ENCODE results near the gene DIAPH3. TPM values are rescaled to one million over a fixed set of nuclear protein-coding genes. Genes with fewer than 3 reads are reported as not detected.

DIAPH3 gene
- total and polyA plus RNA-seq, 9 donors, result 4.3 to 12.4 (median 7.9) TPM

GRCh38 chr13:59677966-59678814, 485.5 kb downstream of the DIAPH3 start:
- no CpG with 5 or more reads among the region's 6 CpGs for WGBS (ENCODE audit: insufficient coverage)

GRCh38 chr13:59677430-59677829, 486.3 kb downstream of the DIAPH3 start:
- Histone ChIP-seq H3K9me3 (replicated peaks; ENCODE audit: control insufficient read depth, low read depth, low read length) (no peaks in the 10 kb centered on the region), H3K27me3 (ENCODE audit: control insufficient read depth, insufficient read depth, low read length) (no peaks in the 10 kb centered on the region), H3K4me3 (ENCODE audit: low read length) (no peak overlapping the region), H3K36me3 (ENCODE audit: control insufficient read depth, insufficient read depth, low read length) (no peaks in the 10 kb centered on the region), H3K4me1 (ENCODE audit: control insufficient read depth, insufficient read depth, low read length) (no peaks in the 10 kb centered on the region), H3K27ac (ENCODE audit: low read length) (peak overlapping the region; percentile 47)
- DNase-seq, result no peak

More at GRCh38 chr13:59677966-59678814, 485.5 kb downstream of the DIAPH3 start:
- Histone ChIP-seq H3K9me3 (replicated peaks; ENCODE audit: control insufficient read depth, low read depth, low read length) (no peaks in the 10 kb centered on the region), H3K36me3 (ENCODE audit: control insufficient read depth, insufficient read depth, low read length) (no peaks in the 10 kb centered on the region), H3K4me3 (ENCODE audit: low read length) (no peak overlapping the region), H3K27ac (ENCODE audit: low read length) (peak overlapping the region; percentile 47), H3K27me3 (ENCODE audit: control insufficient read depth, insufficient read depth, low read length) (no peaks in the 10 kb centered on the region), H3K4me1 (ENCODE audit: control insufficient read depth, insufficient read depth, low read length) (no peaks in the 10 kb centered on the region)
- peak; percentile 69 for DNase-seq

- WGBS (ENCODE audit: insufficient coverage), result 91% methylated on average over 1 of the region's 1 CpG
- peaks cover 3% of the 10 kb centered on the region for H3K4me1 ChIP-seq (ENCODE audit: control insufficient read depth, insufficient read depth, low read length)
- no peak overlapping the region for H3K4me3 ChIP-seq (ENCODE audit: low read length)
- H3K36me3 ChIP-seq (ENCODE audit: control insufficient read depth, insufficient read depth, low read length), result no peaks in the 10 kb centered on the region
- no peak overlapping the region for H3K27ac ChIP-seq (ENCODE audit: low read length)
- H3K9me3 ChIP-seq (replicated peaks; ENCODE audit: control insufficient read depth, low read depth, low read length), result no peaks in the 10 kb centered on the region
- DNase-seq, result no peak
- H3K27me3 ChIP-seq (ENCODE audit: control insufficient read depth, insufficient read depth, low read length), result no peaks in the 10 kb centered on the region
Measured at GRCh38 chr13:59674616-59675015, 489.1 kb downstream of the DIAPH3 start.

GRCh38 chr13:59673286-59673685, 490.4 kb downstream of the DIAPH3 start:
- no peak for DNase-seq
- WGBS (ENCODE audit: insufficient coverage), result no CpG with 5 or more reads among the region's 1 CpG
- H3K4me1 ChIP-seq (ENCODE audit: control insufficient read depth, insufficient read depth, low read length), result peaks cover 3% of the 10 kb centered on the region
- H3K27ac ChIP-seq (ENCODE audit: low read length), result no peak overlapping the region
- no peaks in the 10 kb centered on the region for H3K27me3 ChIP-seq (ENCODE audit: control insufficient read depth, insufficient read depth, low read length)
- H3K4me3 ChIP-seq (ENCODE audit: low read length), result no peak overlapping the region
- no peaks in the 10 kb centered on the region for H3K9me3 ChIP-seq (replicated peaks; ENCODE audit: control insufficient read depth, low read depth, low read length)
- no peaks in the 10 kb centered on the region for H3K36me3 ChIP-seq (ENCODE audit: control insufficient read depth, insufficient read depth, low read length)

- WGBS (ENCODE audit: insufficient coverage), result no CpG with 5 or more reads among the region's 4 CpGs
- H3K27me3 ChIP-seq (ENCODE audit: control insufficient read depth, insufficient read depth, low read length), result no peaks in the 10 kb centered on the region
- no peak for DNase-seq
- H3K4me1 ChIP-seq (ENCODE audit: control insufficient read depth, insufficient read depth, low read length), result peaks cover 3% of the 10 kb centered on the region
- H3K27ac ChIP-seq (ENCODE audit: low read length), result peak overlapping the region; percentile 64
- no peak overlapping the region for H3K4me3 ChIP-seq (ENCODE audit: low read length)
- H3K9me3 ChIP-seq (replicated peaks; ENCODE audit: control insufficient read depth, low read depth, low read length), result no peaks in the 10 kb centered on the region
- no peaks in the 10 kb centered on the region for H3K36me3 ChIP-seq (ENCODE audit: control insufficient read depth, insufficient read depth, low read length)
Measured at GRCh38 chr13:59672445-59672844, 491.3 kb downstream of the DIAPH3 start.

- Histone ChIP-seq H3K36me3 (ENCODE audit: control insufficient read depth, insufficient read depth, low read length) (no peaks in the 10 kb centered on the region), H3K27me3 (ENCODE audit: control insufficient read depth, insufficient read depth, low read length) (no peaks in the 10 kb centered on the region), H3K9me3 (replicated peaks; ENCODE audit: control insufficient read depth, low read depth, low read length) (no peaks in the 10 kb centered on the region), H3K4me3 (ENCODE audit: low read length) (no peak overlapping the region), H3K27ac (ENCODE audit: low read length) (peak overlapping the region; percentile 64), H3K4me1 (ENCODE audit: control insufficient read depth, insufficient read depth, low read length) (peaks cover 5% of the 10 kb centered on the region)
- DNase-seq, result peak; percentile 89
- no CpG with 5 or more reads among the region's 2 CpGs for WGBS (ENCODE audit: insufficient coverage)
Measured at GRCh38 chr13:59671881-59672280, 491.8 kb downstream of the DIAPH3 start.

- WGBS (ENCODE audit: insufficient coverage), result no CpG with 5 or more reads among the region's 7 CpGs
- H3K27ac ChIP-seq (ENCODE audit: low read length), result peak overlapping the region; percentile 86
- H3K9me3 ChIP-seq (replicated peaks; ENCODE audit: control insufficient read depth, low read depth, low read length), result no peaks in the 10 kb centered on the region
- H3K4me3 ChIP-seq (ENCODE audit: low read length), result no peak overlapping the region
- H3K36me3 ChIP-seq (ENCODE audit: control insufficient read depth, insufficient read depth, low read length), result peaks cover 2% of the 10 kb centered on the region
- DNase-seq, result peak; percentile 87
- peaks cover 8% of the 10 kb centered on the region for H3K4me1 ChIP-seq (ENCODE audit: control insufficient read depth, insufficient read depth, low read length)
- no peaks in the 10 kb centered on the region for H3K27me3 ChIP-seq (ENCODE audit: control insufficient read depth, insufficient read depth, low read length)
Measured at GRCh38 chr13:59666504-59666903, 497.2 kb downstream of the DIAPH3 start.

- H3K4me3 ChIP-seq (ENCODE audit: low read length), result no peak overlapping the region
- H3K4me1 ChIP-seq (ENCODE audit: control insufficient read depth, insufficient read depth, low read length), result peaks cover 8% of the 10 kb centered on the region
- WGBS (ENCODE audit: insufficient coverage), result 0% methylated on average over 1 of the region's 3 CpGs
- peaks cover 2% of the 10 kb centered on the region for H3K36me3 ChIP-seq (ENCODE audit: control insufficient read depth, insufficient read depth, low read length)
- H3K27ac ChIP-seq (ENCODE audit: low read length), result peak overlapping the region; percentile 86
- DNase-seq, result peak; percentile 91
- no peaks in the 10 kb centered on the region for H3K9me3 ChIP-seq (replicated peaks; ENCODE audit: control insufficient read depth, low read depth, low read length)
- no peaks in the 10 kb centered on the region for H3K27me3 ChIP-seq (ENCODE audit: control insufficient read depth, insufficient read depth, low read length)
Measured at GRCh38 chr13:59665732-59666131, 498.0 kb downstream of the DIAPH3 start.

GRCh38 chr13:59665184-59665583, 498.5 kb downstream of the DIAPH3 start:
- Histone ChIP-seq H3K9me3 (replicated peaks; ENCODE audit: control insufficient read depth, low read depth, low read length) (no peaks in the 10 kb centered on the region), H3K27ac (ENCODE audit: low read length) (no peak overlapping the region), H3K36me3 (ENCODE audit: control insufficient read depth, insufficient read depth, low read length) (peaks cover 2% of the 10 kb centered on the region), H3K27me3 (ENCODE audit: control insufficient read depth, insufficient read depth, low read length) (no peaks in the 10 kb centered on the region), H3K4me1 (ENCODE audit: control insufficient read depth, insufficient read depth, low read length) (peaks cover 8% of the 10 kb centered on the region), H3K4me3 (ENCODE audit: low read length) (no peak overlapping the region)
- DNase-seq, result no peak
- WGBS (ENCODE audit: insufficient coverage), result no CpG with 5 or more reads among the region's 1 CpG

GRCh38 chr13:59664586-59664985, 499.1 kb downstream of the DIAPH3 start:
- no peak for DNase-seq
- WGBS (ENCODE audit: insufficient coverage), result 35% methylated on average over 3 of the region's 8 CpGs
- Histone ChIP-seq H3K27ac (ENCODE audit: low read length) (no peak overlapping the region), H3K9me3 (replicated peaks; ENCODE audit: control insufficient read depth, low read depth, low read length) (no peaks in the 10 kb centered on the region), H3K4me3 (ENCODE audit: low read length) (no peak overlapping the region), H3K36me3 (ENCODE audit: control insufficient read depth, insufficient read depth, low read length) (peaks cover 2% of the 10 kb centered on the region), H3K4me1 (ENCODE audit: control insufficient read depth, insufficient read depth, low read length) (peaks cover 8% of the 10 kb centered on the region), H3K27me3 (ENCODE audit: control insufficient read depth, insufficient read depth, low read length) (no peaks in the 10 kb centered on the region)
